ENCODE data around the gene AGPS.

- TF ChIP-seq CTCF (IDR thresholded peaks at IDR 0.05) (no peak), EP300 (IDR thresholded peaks at IDR 0.05) (no peak), POLR2A (IDR thresholded peaks at IDR 0.05) (no peak)
Measured at GRCh38 chr2:177353187-177353478, 39.4 kb upstream of the AGPS start.

Measured in gastroesophageal sphincter (tissue), 3 donors.